Body of pancreas (tissue), 4 donors: Measurements from ENCODE around the gene MTX1. TPM values are rescaled to one million over a fixed set of nuclear protein-coding genes. Genes with fewer than 3 reads are reported as not detected.
A peak's percentile ranks its signal among the peaks of the same experiment; 100 is the strongest.

Source experiments
- ATAC-seq: fragments of 150-250 bp; one replicate; pipeline ENCODE4 v1.9.1; 2016
- DNase-seq, 4 donors: peaks; one replicate each; pipeline ENCODE4 v3.0.0-alpha.2; 2019
- H3K27ac ChIP-seq, 4 donors: fragments of 200-600 bp; sonication (generic); 1 replicate in 3 of 4; 2 replicates in 1 of 4; pipeline versions ENCODE4 v1.5.1 to v1.6.1; 2016 to 2019; ENCODE audit warnings: mild to moderate bottlenecking in 1 of 4, mixed read lengths in 1 of 4, moderate library complexity in 1 of 4
- H3K27me3 ChIP-seq, 2 donors: fragments of 200-600 bp; sonication (generic); one replicate each; pipeline ENCODE4 v1.6.0; 2016; ENCODE audit warnings: mild to moderate bottlenecking in 1 of 2
- H3K36me3 ChIP-seq, 2 donors: fragments of 200-600 bp; sonication (generic); replicated peaks in 1 of 2; 2 replicates each; pipeline ENCODE4 v1.5.1; 2016; ENCODE audit warnings: low read depth in 2 of 2; ENCODE audit not compliant: insufficient read depth in 1 of 2
- H3K4me1 ChIP-seq: fragments of 200-600 bp; sonication (generic); one replicate; pipeline ENCODE4 v1.6.0; 2016
- H3K4me3 ChIP-seq, 2 donors: fragments of 200-600 bp; sonication (generic); 1 replicate in 1 of 2; 2 replicates in 1 of 2; pipeline ENCODE4 v1.5.1; 2016 to 2019
- H3K9me3 ChIP-seq, 3 donors: fragments of 200-600 bp; sonication (generic); 1 replicate in 2 of 3; 2 replicates in 1 of 3; pipeline ENCODE4 v1.5.1; 2016
- POLR2A ChIP-seq, 3 donors: fragments of 450-650 bp; IDR thresholded peaks; one replicate each; pipeline ENCODE4 v1.6.1; 2016; ENCODE audit warnings: antibody characterized with exemption in 3 of 3, mild to moderate bottlenecking in 2 of 3
- WGBS, 2 donors: methylation state at CpG; one replicate each; pipeline ENCODE4 v1.1.5; 2017; 5-methylcytosine and 5-hydroxymethylcytosine counted together
- intact Hi-C: fragments of 100-400 bp; cut with DNase I; formaldehyde crosslinking; loops from one replicate; pipeline ENCODE4 v1.15.1; 2023
- total RNA-seq, 2 donors: library from RNA; depleted of rRNA; stranded (reverse); fragments of >200 nt; gene quantifications; one replicate each; pipeline ENCODE4 v1.1.0, GENCODE V29; 2016
- TF ChIP-seq, protein P1 (sequence below), 7 experiments: fragments of 450-650 bp in 4 of 7; fragments of 200-600 bp in 3 of 7; sonication (generic) in 3 of 7; IDR thresholded peaks; one replicate each; pipeline ENCODE4 v1.5.1; 2016 to 2019; ENCODE audit warnings: antibody characterized with exemption in 7 of 7

MTX1 gene
- total RNA-seq, 2 donors from 2014 or later = 5.9 to 16.3 TPM

GRCh38 chr1:155247667-155248553 lies 39.4 kb downstream of the MTX1 start:
- no peak overlapping the region for H3K27ac ChIP-seq
- TF ChIP-seq POLR2A (IDR thresholded peaks at IDR 0.05) = no peak
- TF ChIP-seq, protein P1, sequence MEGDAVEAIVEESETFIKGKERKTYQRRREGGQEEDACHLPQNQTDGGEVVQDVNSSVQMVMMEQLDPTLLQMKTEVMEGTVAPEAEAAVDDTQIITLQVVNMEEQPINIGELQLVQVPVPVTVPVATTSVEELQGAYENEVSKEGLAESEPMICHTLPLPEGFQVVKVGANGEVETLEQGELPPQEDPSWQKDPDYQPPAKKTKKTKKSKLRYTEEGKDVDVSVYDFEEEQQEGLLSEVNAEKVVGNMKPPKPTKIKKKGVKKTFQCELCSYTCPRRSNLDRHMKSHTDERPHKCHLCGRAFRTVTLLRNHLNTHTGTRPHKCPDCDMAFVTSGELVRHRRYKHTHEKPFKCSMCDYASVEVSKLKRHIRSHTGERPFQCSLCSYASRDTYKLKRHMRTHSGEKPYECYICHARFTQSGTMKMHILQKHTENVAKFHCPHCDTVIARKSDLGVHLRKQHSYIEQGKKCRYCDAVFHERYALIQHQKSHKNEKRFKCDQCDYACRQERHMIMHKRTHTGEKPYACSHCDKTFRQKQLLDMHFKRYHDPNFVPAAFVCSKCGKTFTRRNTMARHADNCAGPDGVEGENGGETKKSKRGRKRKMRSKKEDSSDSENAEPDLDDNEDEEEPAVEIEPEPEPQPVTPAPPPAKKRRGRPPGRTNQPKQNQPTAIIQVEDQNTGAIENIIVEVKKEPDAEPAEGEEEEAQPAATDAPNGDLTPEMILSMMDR (IDR thresholded peaks at IDR 0.05) = no peak
- no peak overlapping the region for H3K4me3 ChIP-seq
- no peaks in the 10 kb centered on the region for H3K36me3 ChIP-seq
- DNase-seq = no peak
- ATAC-seq = no peak
- no peaks in the 10 kb centered on the region for H3K27me3 ChIP-seq
- H3K4me1 ChIP-seq = peaks cover 26% of the 10 kb centered on the region
- 81 to 93% methylated on average over 19 to 23 of the region's 26 CpGs for WGBS, 2 donors
- no peaks in the 10 kb centered on the region for H3K9me3 ChIP-seq
- intact Hi-C loops = no loop called here

DNA sequence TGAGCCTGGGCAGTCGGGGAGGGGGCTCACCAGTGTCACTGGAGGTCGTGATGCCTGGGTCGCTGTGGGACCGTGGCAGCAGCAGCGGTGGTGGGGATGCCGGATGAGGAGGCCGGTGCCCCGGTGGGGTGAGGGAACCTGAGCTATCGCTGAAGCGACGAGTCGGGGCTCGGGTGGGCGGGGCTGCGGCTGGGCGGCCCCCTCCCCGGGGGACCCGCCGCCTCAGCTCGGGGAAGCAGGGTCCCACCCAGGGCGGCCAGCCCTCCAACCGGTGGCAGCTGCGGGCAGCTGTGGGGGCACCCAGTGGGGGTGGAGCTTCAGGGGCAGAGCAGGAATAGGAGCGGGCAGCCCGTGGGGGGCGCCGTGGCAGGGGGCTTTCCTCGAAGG lies 41.7 kb downstream of the MTX1 start:
- Histone ChIP-seq H3K27ac (peak overlapping the region in 1 of 4 donors; percentile 26), H3K4me1 (peaks cover 26% of the 10 kb centered on the region), H3K4me3 (no peak overlapping the region), H3K27me3 (no peaks in the 10 kb centered on the region), H3K9me3 (no peaks in the 10 kb centered on the region), H3K36me3 (no peaks in the 10 kb centered on the region)
- 22% methylated on average over 27 of the region's 28 CpGs; no CpG with 5 or more reads in 1 of the 2 donors for WGBS, 2 donors
- intact Hi-C loops = loop anchor here (5.0 to 10.0 kb wide), 2 partner anchors 72 to 345 kb away; partner anchors contain the start of gene RUSC1
- no peak for ATAC-seq
- TF ChIP-seq, protein P1 (IDR thresholded peaks at IDR 0.05) = no peak
- TF ChIP-seq POLR2A (IDR thresholded peaks at IDR 0.05) = no peak
- no peak for DNase-seq

GRCh38 chr1:155250633-155251449 lies 42.3 kb downstream of the MTX1 start:
- no peaks in the 10 kb centered on the region for H3K9me3 ChIP-seq
- 15 to 20% methylated on average over 10 to 22 of the region's 23 CpGs for WGBS, 2 donors
- no peak overlapping the region for H3K4me3 ChIP-seq
- H3K36me3 ChIP-seq = no peaks in the 10 kb centered on the region
- peak overlapping the region in 2 of 4 donors; percentile 30 to 43 for H3K27ac ChIP-seq
- ATAC-seq (peak; percentile 88), DNase-seq (peak; percentile 94 to 95 (median 94))
- no peaks in the 10 kb centered on the region for H3K27me3 ChIP-seq
- peaks cover 29% of the 10 kb centered on the region for H3K4me1 ChIP-seq
- TF ChIP-seq, protein P1 (IDR thresholded peaks at IDR 0.05) = peak; percentile 99 to 100 (median 100)
- no peak for TF ChIP-seq POLR2A (IDR thresholded peaks at IDR 0.05)
- intact Hi-C loops = loop anchor here (5.0 to 10.0 kb wide), 2 partner anchors 71 to 344 kb away; partner anchors contain the start of gene RUSC1

GRCh38 chr1:155251566-155251965 lies 43.1 kb downstream of the MTX1 start:
- DNase-seq (no peak), ATAC-seq (no peak)
- 79 to 81% methylated on average over 7 of the region's 7 CpGs for WGBS, 2 donors
- intact Hi-C loops = loop anchor here (5.0 to 10.0 kb wide), 2 partner anchors 71 to 343 kb away; partner anchors contain the start of gene RUSC1
- no peaks in the 10 kb centered on the region for H3K36me3 ChIP-seq
- H3K27me3 ChIP-seq = no peaks in the 10 kb centered on the region
- H3K4me1 ChIP-seq = peaks cover 35% of the 10 kb centered on the region
- H3K4me3 ChIP-seq = no peak overlapping the region
- TF ChIP-seq, protein P1 (IDR thresholded peaks at IDR 0.05) = no peak
- no peak for TF ChIP-seq POLR2A (IDR thresholded peaks at IDR 0.05)
- no peaks in the 10 kb centered on the region for H3K9me3 ChIP-seq
- H3K27ac ChIP-seq = peak overlapping the region in 1 of 4 donors; percentile 30
